HG03442 (cell line): ENCODE data around the gene PSMD7.

Experiments used
- ATAC-seq: cut with Tn5 transposase; IDR thresholded peaks from one replicate; pipeline ENCODE4 v1.9.1; 2021; ENCODE audit warnings: mild to moderate bottlenecking, moderate library complexity; ENCODE audit not compliant: unreplicated experiment

Gene PSMD7

DNA sequence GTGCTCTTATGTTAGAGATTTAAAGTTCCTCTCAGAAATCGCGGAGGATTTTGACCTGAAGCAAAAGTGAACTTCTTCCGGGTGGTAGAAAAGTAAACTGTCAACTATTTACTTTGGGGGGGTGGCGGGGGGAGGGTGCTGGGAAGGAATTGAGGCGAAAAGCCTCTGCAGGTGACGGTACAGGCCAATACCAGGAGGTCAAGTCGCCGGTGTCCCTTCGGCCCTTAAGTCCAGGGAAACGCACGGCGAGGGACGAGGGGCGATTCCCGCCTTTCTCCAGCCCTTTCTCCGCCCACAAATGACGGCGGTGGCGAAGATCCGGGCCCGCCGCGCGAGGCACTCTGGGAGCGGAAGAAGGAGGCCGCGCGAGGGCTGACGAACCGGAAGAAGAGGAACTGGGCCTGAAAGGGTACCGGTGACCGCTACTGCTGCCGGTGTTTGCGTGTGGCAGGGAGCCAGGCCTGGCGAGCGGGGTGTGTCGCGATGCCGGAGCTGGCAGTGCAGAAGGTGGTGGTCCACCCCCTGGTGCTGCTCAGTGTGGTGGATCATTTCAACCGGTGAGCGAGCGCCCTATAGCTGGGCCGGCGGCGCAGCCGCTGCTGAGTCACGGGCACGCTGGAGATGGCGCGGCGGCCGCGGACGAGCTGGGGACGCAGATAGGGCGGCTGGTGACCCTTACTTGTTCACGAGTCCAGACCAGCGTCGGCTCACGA, at the start of gene PSMD7:
Gene PSMD7 (plus strand): TSS at position 383 of the 713 bp plus-strand sequence. CDS start 101 bp downstream, at position 484.
- peak; percentile 88 for ATAC-seq

DNA sequence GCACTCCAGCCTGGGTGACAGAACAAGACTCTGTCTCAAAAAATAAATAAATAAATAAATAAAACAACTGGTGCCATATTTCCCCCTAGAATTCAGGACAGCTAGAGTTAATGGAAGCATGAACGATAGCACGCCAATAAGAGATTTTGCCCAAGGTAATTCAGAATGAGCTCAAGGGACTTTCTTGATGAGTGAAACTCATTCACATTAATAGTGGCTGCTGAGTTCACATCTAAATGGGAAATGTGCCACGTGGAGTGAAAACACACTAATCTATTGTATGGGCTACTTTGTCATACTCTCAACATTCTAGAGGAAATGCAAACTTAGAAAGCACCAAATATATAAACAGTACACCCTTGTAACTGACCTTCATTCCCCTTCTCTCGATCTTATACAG, 47.4 kb upstream of the PSMD7 start:
- ATAC-seq, result no peak

DNA sequence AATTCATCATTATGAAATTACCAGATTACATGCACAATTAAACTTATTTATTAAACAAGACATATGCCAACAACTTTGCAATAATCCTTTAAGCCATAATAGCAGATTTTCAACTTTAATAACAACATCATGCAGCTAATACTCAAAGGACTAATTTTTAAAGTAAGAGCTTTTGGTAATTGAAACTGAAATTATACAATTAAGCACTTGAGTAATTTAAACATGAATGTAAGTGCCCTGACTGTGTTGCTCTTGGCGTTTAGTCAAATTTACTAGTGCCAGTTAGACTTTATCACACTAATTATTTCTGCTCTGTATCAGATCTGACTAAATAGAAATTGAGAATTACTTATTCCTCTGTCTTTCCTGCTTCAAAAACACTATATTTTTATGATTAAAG, 46.8 kb upstream of the PSMD7 start:
- ATAC-seq, result no peak

DNA sequence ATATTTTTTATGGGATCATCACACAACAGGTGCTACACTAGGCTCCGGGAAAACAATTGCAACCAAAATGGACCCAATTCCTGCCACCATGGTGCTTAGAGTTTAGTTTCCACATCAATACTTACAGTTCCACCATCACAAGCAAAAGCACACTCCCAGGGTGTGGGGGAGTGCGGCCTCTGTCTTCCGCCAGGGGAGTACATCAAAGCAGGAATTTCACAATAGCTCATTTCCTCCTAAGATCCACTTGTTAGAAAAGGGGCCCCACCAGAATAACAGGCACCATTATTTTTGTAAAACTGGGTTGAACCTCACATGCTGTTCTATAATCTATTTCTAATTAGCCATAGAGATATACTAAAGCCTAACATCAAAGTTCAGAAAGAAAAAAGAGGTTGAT, 44.3 kb upstream of the PSMD7 start:
- ATAC-seq, result no peak

DNA sequence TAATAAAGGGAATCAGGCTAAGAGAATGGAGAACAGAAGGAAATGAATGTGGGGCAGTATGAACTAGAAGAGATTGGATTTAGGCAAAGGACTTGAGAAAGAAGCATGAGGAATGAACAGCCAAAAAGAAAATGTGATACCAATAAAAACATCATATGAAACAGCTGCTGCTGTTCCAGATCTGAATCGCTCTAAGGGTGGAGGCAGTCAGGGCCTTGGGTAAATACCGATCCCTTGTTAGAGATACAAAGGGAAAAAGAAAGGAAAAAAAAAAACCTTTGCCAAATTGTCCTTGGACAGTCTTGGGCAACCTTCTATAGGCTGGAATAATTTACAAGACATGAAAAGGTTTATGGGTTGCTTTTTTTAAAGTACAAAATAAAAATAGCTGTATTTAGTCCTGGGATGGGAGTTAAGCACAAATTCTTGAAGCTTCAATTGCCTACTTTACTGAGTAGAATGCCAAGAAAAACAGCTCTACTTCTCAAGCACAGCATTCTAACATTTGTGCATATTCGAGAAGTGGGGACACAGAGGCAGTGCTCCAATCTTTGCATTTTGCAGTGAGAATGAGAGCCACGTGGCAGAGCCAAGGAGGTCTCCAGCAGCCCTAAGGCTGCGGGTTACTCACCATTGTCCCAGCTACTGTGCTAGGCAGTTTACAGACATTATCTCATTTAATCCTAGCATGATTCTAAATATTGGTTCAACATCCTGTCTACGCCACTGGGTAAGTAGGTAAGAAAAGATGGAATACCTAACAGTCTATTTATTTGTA, 43.3 kb upstream of the PSMD7 start:
- ATAC-seq, result no peak

DNA sequence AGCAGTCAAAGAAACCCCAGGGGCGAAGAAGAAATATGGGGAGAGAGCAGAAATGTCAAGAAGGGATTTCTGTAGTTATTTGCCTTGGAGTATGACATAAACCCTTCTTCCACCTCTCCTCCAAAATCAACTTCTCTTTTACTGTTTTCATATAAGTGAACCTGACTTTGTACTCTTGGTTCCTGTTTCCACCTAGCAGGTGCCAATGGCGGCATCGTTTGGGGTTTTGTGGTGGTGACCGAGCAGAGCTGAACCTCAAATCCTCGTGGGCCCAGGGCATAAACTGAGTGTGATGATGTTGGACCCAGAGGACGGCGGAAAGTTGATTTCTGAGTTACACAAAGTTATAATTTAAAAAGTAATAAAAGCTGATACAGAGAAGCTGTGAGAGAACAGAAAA, 39.6 kb upstream of the PSMD7 start:
- no peak for ATAC-seq

DNA sequence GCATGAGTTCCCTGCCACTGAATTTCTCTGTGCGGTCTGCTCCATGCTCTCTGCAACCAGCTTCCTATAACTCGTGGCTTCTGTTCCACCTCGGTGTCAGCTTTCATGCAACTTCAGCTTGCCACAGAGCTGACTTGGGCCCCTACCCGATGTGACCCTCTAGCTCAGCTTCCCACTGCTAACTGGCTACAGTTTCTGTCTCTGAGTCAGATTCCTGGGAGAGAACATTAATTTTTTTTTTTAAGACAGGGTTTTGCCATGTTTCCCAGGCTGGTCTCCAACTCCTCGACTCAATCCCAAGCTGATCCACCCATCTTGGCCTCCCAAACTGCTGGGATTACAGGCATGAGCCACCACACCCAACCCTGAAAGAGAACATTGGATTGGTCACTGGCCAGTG, 35.5 kb upstream of the PSMD7 start:
- ATAC-seq, result no peak

DNA sequence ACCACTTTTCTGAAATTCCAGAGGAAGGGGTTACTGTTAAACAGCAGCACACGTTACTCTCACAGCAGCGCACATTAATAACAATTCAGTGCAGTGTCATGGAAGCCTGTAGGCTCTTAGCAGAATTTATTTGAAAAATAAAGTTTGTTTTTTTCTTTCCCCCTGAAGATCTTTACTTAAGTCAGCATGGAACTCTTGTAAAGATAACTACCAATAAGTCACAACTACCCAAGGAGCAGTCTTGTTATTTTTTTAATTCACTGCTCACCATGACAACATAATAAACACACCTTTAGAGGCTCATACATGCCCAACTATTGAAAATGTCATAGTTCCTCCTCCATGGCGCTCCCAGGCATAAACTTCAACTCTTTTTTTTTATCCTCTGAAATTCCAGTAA, 31.8 kb upstream of the PSMD7 start:
- no peak for ATAC-seq

DNA sequence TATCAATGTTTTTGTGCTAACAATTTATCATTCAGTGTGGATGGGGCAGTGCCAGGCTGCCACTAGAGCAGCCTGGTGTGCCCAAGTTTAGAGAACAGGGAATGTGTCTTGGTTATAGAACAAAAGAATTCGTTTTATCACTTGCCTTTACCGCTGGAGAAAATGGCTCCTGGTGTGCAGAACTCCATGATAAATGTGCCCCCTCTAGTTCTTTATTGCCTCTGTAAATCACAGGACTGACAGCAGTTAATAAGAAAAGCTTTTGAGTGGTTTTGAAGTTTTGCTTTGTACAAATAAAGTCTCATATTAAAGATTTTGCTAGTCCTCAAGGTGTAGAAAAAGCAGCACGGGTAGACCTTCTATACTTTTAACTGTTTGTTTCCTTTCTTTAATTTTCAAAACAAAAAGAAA, 28.2 kb upstream of the PSMD7 start:
- ATAC-seq, result no peak

DNA sequence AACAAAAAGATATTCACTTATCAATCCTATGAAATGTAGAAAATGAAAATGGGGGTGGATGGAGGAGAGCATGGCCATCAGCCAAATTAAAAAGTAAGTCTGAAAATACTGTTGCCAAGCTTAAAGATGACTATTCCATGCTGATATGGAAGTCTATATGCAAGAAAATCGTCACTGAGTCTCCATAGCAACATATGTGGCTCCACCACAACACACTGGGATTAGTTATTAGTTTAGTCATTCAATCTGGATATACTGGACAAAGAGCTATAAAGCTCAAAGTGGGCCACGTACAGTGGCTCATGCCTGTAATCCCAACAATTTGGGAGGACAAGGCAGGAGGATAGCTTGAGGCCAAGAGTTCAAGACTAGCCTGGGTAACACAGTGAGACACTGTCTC, 24.7 kb upstream of the PSMD7 start:
- ATAC-seq, result no peak

DNA sequence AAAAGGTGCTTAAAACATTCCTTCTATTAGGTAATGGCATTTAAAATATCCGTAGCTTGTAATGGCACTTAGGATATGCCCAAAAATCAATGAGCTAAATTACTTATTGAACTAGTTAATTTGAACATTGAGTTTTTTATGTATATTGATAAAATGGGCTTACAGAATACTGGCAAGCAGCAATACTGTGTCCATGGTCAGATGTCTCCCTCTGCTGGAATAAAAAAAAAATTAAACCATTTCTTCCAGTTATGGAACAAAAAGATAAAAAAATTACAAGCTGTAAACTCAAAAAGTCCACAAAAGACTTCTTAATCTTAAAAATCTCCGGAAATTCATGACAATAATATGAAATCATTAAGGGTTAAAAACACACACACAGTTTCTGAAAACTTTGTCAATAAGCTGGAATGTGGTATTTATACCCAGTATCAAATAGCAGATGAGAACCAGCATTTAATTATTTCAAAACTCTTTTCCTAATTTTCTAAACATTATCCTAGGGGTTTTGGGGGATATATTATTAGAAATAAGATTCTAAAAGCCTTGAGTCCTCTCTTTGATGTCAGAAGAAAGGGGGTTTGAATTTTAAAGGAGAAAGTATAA, 21.5 kb upstream of the PSMD7 start:
- ATAC-seq, result no peak

DNA sequence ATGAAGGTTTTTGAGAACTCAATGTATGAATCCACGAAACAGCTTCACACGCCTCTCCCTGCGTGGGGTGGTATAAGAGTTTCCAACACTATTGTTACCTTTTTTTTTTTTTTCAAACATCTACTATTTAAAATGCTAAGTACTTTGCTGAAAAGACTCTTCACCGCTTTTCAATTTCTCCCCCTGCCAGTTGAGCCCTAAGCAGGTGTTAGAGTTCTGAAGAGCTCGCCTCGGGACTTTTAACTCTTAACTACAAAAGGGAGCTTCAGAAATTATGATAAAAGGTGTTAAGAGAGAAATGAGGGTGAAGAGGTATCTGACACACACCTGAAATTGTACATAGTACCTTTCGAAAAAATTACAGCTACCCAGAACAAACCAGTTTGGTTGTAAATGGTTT, 20.9 kb upstream of the PSMD7 start:
- no peak for ATAC-seq

DNA sequence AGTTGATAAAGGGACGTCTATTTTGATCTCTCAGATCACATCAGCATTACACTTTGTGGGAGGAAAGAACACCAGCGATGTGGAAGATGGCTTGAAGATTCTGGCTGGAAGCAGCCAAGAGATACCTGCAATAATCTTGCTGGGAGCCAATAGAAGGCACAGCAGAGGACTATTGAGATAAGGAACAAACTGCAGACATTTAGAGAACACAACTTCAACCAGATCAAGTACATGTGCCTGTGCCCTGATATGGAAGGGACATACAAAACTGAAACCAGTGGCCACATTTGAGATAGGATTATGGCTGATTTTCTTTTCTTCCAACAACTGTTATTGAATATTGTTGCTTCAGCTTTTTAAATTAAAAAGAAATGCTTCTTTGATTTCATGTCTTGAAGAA, 18.6 kb upstream of the PSMD7 start:
- no peak for ATAC-seq

DNA sequence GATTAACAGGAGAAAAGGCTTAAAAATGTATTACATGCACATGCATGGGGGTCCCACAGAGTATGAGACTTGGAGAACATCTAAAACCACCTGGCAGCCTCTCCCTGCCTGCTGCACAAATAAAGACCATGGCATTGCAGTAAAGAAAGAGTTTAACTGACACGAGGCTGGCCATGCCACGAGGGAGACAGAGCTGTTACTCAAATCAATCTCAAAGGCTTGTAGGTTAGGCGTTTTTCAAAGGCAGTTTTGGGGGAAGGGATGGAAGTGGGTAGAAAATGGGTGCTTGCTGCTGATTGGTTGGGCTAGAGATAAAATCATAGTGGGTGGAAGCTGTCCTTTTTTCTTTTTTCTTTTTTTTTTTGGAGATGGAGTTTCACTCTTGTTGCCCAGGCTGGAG, 17.3 kb upstream of the PSMD7 start:
- no peak for ATAC-seq

DNA sequence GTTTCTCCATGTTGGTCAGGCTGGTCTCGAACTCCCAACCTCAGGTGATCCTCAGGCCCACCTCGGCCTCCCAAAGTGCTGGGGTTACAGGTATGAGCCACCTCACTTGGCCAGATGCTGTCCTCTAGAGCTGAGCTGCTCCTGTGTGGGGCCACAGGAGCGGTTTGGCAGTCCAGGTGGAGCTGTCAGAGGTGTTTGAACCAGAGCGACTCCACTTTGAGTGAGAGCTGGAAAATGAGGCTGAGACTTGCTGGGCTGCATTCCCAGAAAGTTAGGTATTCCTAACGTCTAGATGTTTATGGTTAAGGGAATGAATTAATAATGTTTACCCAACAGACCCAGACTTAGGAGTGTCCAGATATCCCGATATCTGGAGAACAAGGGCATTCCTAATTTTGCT, 16.8 kb upstream of the PSMD7 start:
- no peak for ATAC-seq

DNA sequence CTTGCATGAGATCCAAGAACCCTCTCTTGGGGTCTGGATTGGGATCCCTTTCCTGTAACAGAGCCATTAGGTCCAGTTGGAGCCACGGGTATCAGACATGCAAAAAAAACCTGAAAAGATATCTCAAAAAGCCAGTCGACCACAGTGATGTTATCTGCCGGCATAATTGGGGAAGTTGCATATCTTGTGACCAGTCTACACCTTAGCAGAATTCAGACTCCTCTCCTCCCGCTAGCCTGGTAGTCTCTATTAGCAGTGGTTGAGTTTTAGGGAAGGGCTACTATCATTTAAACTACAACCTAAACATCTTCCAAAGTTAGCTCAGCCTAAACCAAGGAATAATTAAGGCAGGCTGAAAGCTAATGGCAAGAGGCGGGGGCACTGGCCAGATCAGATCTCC, 16.2 kb upstream of the PSMD7 start:
- no peak for ATAC-seq

DNA sequence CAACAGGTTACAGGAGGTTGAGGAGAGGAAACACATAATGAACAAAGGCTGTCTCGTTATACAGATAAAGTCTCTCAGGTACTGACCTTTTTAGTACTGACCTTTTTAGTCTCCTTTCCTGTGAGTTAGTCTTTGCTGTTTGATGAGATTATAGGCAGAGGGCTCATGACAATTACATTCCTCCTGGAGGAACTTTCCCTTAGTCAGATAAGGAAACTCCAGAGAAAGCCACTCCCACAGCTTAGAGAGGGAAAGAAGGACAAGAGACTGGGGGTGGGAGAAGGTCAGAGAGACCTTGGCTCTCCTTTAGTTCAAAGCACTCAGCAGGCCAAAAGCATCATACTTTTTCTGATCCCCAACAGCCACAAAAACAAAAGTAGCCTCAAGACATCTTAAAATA, 15.3 kb upstream of the PSMD7 start:
- ATAC-seq, result no peak

DNA sequence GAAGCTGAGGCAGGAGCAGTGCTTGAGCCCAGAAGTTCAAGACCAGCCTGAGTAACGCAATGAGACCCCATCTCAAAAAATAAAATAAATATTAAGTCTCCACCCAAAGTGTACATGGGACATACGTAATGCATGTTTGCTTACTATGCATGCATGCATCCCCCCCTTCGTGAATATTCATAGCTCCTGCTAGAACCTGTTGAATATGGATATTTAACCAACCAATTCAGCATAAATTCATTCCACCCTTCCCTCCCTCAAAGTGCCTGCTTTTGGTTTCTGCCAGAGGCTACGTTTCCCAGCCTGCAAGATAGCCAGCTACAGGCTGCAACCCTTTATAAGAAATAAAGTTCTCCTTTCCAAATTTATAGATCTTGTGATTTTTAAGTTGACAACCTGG, 12.9 kb upstream of the PSMD7 start:
- ATAC-seq, result no peak

DNA sequence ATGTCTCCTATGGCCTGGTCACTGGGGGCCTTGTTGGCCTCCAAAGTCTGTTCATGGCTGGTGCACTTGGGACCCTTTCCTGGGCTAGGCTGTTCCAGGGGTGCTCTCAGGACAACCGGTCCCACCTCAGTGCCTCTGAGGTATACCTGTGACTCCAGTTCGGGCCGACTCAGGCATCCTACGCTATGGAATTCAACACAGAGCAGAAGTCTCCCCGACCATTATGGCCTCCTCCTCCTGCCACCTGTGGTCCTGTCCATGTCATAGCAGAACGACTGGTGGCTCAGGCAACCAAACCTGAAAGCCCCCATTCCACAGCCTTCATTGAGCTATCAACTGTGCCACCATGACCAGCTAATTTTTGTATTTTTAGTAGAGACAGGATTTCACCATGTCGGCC, 8.5 kb upstream of the PSMD7 start:
- no peak for ATAC-seq

DNA sequence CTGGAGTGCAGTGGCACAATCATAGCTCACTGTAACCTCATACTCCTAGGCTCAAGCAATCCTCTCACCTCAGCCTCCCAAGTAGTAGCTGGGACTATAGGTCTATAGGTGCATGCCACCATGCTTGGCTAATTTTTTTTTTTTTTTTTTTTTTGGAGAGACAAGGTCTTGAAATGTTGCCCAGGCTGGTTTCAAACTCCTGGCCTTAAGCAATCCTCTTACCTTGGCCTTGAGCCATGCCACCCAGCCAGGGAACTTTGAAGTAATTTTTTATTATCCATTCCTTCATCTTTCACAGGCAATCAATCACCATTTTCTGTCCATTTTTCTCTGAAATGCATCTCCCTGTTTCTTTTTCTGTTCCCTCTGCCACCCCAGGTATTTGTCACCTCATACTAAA, 6.3 kb upstream of the PSMD7 start:
- no peak for ATAC-seq

DNA sequence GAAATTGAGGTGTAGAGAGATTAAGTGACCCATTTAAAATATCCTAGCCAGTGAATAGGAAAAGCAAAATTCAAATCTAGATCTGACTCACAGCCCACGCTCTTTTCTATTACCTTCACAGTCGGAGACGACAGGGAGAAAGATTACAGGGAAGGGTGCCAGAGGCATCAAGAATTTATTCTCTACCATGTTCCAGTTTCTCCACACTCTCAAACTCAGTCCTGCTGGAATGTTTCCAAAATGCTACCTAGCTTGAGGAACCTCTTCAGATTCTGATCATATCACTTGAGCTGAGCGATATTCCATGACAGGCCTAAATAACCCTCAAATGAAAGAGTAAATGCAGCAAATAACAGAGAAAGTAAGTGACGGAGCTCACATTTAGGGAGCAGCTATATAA, 5.4 kb upstream of the PSMD7 start:
- no peak for ATAC-seq

DNA sequence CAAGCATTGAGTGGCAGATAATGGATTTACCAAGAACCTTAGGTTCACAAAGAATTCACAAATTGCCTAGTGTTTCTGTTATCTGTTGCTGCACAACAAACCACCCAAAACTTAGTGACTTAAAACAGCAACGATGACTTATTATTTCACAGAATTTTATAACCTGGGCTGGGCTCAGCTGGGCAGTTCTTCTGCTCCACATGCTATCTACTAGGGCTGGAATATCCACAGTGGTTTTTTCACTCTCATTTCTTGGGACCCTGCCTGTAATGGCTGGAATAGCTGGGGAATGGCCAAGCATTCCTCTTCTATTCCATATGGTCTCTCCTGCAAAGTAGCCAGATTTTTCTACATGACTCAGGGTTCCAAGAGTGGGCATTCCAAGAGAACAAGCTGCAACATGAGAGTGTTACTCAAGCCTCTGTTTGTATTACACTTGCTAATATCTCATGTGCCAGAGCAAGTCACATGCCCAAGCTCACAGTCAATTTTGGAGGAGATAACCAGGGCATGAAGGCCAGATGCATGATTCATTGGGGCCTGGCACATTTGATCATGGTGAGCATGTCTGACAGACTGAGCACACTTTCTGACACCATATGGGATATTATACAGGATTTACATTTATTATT, 4.9 kb upstream of the PSMD7 start:
- no peak for ATAC-seq
